Measurements from ENCODE around the gene PFN4.

Gene PFN4

GRCh38 chr2:24158131-24158530 is 35.0 kb upstream of the PFN4 start:
- H2BK15ac ChIP-seq (ENCODE audit: low read length) = no peak overlapping the region
- no peak overlapping the region for H3K14ac ChIP-seq (ENCODE audit: low read length)
- no peak overlapping the region for H2BK5ac ChIP-seq (ENCODE audit: low read length)
- H2BK120ac ChIP-seq (ENCODE audit: low read depth, low read length) = no peak overlapping the region
- H3K23ac ChIP-seq (ENCODE audit: low read depth, low read length, poor library complexity) = no peak overlapping the region
- no peak overlapping the region for H3K4me2 ChIP-seq (ENCODE audit: insufficient read depth, low read length, poor library complexity, severe bottlenecking)
- no peak for DNase-seq (ENCODE audit: low spot score)
- no peak overlapping the region for H3K27ac ChIP-seq (replicated peaks; ENCODE audit: low read length)
- no peak overlapping the region for H3K9ac ChIP-seq (ENCODE audit: low read depth, low read length, poor library complexity)
- no peak overlapping the region for H2BK12ac ChIP-seq (ENCODE audit: low read length)
- WGBS, 2 donors (ENCODE audit: extremely low coverage in 2 of 2, insufficient read length in 2 of 2, insufficient replicate concordance in 1 of 2) = no CpG with 5 or more reads among the region's 5 CpGs
- H4K8ac ChIP-seq (ENCODE audit: low read depth, low read length) = no peak overlapping the region
- H4K91ac ChIP-seq (ENCODE audit: low read depth, low read length, poor library complexity) = no peak overlapping the region
- H3K4ac ChIP-seq (ENCODE audit: low read length) = no peak overlapping the region
- H3K79me1 ChIP-seq (ENCODE audit: low read depth, low read length) = no peaks in the 10 kb centered on the region
- peaks cover 0 to 4% (median 0%) of the 10 kb centered on the region in 3 experiments for H3K27me3 ChIP-seq (ENCODE audit: control insufficient read depth in 3 of 3, insufficient read depth in 3 of 3, low read depth in 1 of 3, low read length in 3 of 3)
- no peak overlapping the region for H2AK5ac ChIP-seq (ENCODE audit: low read depth, low read length)
- no peak overlapping the region for H3K4me3 ChIP-seq (ENCODE audit: low read length in 2 of 2)
- no peak overlapping the region for H3K18ac ChIP-seq (ENCODE audit: low read length)
- H3K9me3 ChIP-seq (replicated peaks in 1 of 2; ENCODE audit: control insufficient read depth in 2 of 2, insufficient read depth in 1 of 2, low read depth in 1 of 2, low read length in 2 of 2) = peaks cover 0 to 12% of the 10 kb centered on the region in 2 donors
- H2AFZ ChIP-seq (ENCODE audit: low read length) = no peak overlapping the region
- H3K4me1 ChIP-seq (ENCODE audit: control insufficient read depth in 2 of 2, insufficient read depth in 1 of 2, low read depth in 1 of 2, low read length in 2 of 2) = no peaks in the 10 kb centered on the region
- H3K36me3 ChIP-seq (replicated peaks in 1 of 2; ENCODE audit: control insufficient read depth in 2 of 2, insufficient read depth in 2 of 2, low read length in 2 of 2) = no peaks in the 10 kb centered on the region

DNA sequence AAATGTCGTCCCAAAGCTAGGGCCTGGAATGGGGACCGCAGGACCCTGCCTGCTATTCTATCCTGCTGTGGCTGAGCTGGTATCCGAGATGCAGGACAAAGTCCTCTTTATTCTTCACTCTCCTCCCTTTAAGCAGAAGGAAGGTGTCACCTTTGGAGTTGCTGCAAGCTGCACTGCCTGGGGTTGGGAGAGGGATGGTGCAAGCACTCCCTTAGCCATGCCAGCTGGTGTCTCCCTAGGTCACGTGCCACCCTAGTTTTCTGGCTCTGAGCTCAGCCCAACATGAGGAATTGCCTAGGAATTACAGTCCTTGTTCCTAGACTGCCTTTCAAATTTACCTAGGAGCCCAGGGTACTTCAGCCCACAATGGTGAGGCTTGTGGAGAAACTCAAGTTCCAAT is 30.3 kb upstream of the PFN4 start:
- Histone ChIP-seq H3K18ac (ENCODE audit: low read length) (no peak overlapping the region), H4K8ac (ENCODE audit: low read depth, low read length) (no peak overlapping the region), H3K9me3 (replicated peaks in 1 of 2; ENCODE audit: control insufficient read depth in 2 of 2, insufficient read depth in 1 of 2, low read depth in 1 of 2, low read length in 2 of 2) (no peaks in the 10 kb centered on the region), H3K9ac (ENCODE audit: low read depth, low read length, poor library complexity) (no peak overlapping the region), H2BK5ac (ENCODE audit: low read length) (no peak overlapping the region), H2BK15ac (ENCODE audit: low read length) (no peak overlapping the region), H2BK12ac (ENCODE audit: low read length) (no peak overlapping the region), H3K4me2 (ENCODE audit: insufficient read depth, low read length, poor library complexity, severe bottlenecking) (no peak overlapping the region), H2BK120ac (ENCODE audit: low read depth, low read length) (no peak overlapping the region), H2AFZ (ENCODE audit: low read length) (no peak overlapping the region), H3K27ac (replicated peaks; ENCODE audit: low read length) (no peak overlapping the region), H3K79me1 (ENCODE audit: low read depth, low read length) (no peaks in the 10 kb centered on the region), H2AK5ac (ENCODE audit: low read depth, low read length) (no peak overlapping the region), H3K4ac (ENCODE audit: low read length) (no peak overlapping the region), H3K36me3 (replicated peaks in 1 of 2; ENCODE audit: control insufficient read depth in 2 of 2, insufficient read depth in 2 of 2, low read length in 2 of 2) (peaks cover 0 to 2% of the 10 kb centered on the region in 2 donors), H3K14ac (ENCODE audit: low read length) (no peak overlapping the region), H3K23ac (ENCODE audit: low read depth, low read length, poor library complexity) (no peak overlapping the region), H4K91ac (ENCODE audit: low read depth, low read length, poor library complexity) (no peak overlapping the region), H3K4me1 (ENCODE audit: control insufficient read depth in 2 of 2, insufficient read depth in 1 of 2, low read depth in 1 of 2, low read length in 2 of 2) (no peaks in the 10 kb centered on the region), H3K4me3 (ENCODE audit: low read length in 2 of 2) (no peak overlapping the region), H3K27me3 (ENCODE audit: control insufficient read depth in 3 of 3, insufficient read depth in 3 of 3, low read depth in 1 of 3, low read length in 3 of 3) (peaks cover 0 to 4% (median 0%) of the 10 kb centered on the region in 3 experiments)
- no peak for DNase-seq (ENCODE audit: low spot score)
- no CpG with 5 or more reads among the region's 4 CpGs for WGBS, 2 donors (ENCODE audit: extremely low coverage in 2 of 2, insufficient read length in 2 of 2, insufficient replicate concordance in 1 of 2)

- Histone ChIP-seq H3K9me3 (replicated peaks in 1 of 2; ENCODE audit: control insufficient read depth in 2 of 2, insufficient read depth in 1 of 2, low read depth in 1 of 2, low read length in 2 of 2) (peaks cover 0 to 4% of the 10 kb centered on the region in 2 donors), H3K27ac (replicated peaks; ENCODE audit: low read length) (no peak overlapping the region), H3K79me1 (ENCODE audit: low read depth, low read length) (no peaks in the 10 kb centered on the region), H2AK5ac (ENCODE audit: low read depth, low read length) (no peak overlapping the region), H3K18ac (ENCODE audit: low read length) (no peak overlapping the region), H2BK120ac (ENCODE audit: low read depth, low read length) (no peak overlapping the region), H3K23ac (ENCODE audit: low read depth, low read length, poor library complexity) (no peak overlapping the region), H3K14ac (ENCODE audit: low read length) (no peak overlapping the region), H4K91ac (ENCODE audit: low read depth, low read length, poor library complexity) (no peak overlapping the region), H3K4me1 (ENCODE audit: control insufficient read depth in 2 of 2, insufficient read depth in 1 of 2, low read depth in 1 of 2, low read length in 2 of 2) (no peaks in the 10 kb centered on the region), H2BK12ac (ENCODE audit: low read length) (no peak overlapping the region), H3K27me3 (ENCODE audit: control insufficient read depth in 3 of 3, insufficient read depth in 3 of 3, low read depth in 1 of 3, low read length in 3 of 3) (peaks cover 0 to 4% (median 0%) of the 10 kb centered on the region in 3 experiments), H3K36me3 (replicated peaks in 1 of 2; ENCODE audit: control insufficient read depth in 2 of 2, insufficient read depth in 2 of 2, low read length in 2 of 2) (peaks cover 0 to 5% of the 10 kb centered on the region in 2 donors), H4K8ac (ENCODE audit: low read depth, low read length) (no peak overlapping the region), H3K9ac (ENCODE audit: low read depth, low read length, poor library complexity) (no peak overlapping the region), H2BK15ac (ENCODE audit: low read length) (no peak overlapping the region), H3K4me3 (ENCODE audit: low read length in 2 of 2) (no peak overlapping the region), H2BK5ac (ENCODE audit: low read length) (no peak overlapping the region), H3K4me2 (ENCODE audit: insufficient read depth, low read length, poor library complexity, severe bottlenecking) (no peak overlapping the region), H2AFZ (ENCODE audit: low read length) (no peak overlapping the region), H3K4ac (ENCODE audit: low read length) (no peak overlapping the region)
- no peak for DNase-seq (ENCODE audit: low spot score)
- no CpG with 5 or more reads among the region's 5 CpGs for WGBS, 2 donors (ENCODE audit: extremely low coverage in 2 of 2, insufficient read length in 2 of 2, insufficient replicate concordance in 1 of 2)
Measured at GRCh38 chr2:24152413-24153197, 29.5 kb upstream of the PFN4 start.

DNA sequence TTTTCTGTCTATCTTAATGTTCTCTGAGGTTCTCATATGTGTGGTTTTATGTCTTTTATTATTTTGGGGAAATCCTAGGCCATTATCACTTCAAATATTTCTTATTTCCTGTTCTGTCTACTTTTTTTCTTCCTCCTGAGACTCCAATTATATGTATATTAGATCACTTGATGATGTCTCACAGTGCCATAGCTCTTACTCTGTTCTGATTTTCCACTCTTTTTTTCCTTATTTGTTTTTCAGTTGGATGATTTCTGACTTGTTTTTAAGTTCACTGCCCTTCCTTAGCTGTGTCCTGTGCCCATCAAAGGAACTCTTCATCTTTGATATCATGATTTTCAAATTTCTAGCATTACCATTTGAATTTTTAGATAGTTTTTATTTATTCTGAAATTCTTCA is 24.2 kb upstream of the PFN4 start:
- Histone ChIP-seq H3K4me2 (ENCODE audit: insufficient read depth, low read length, poor library complexity, severe bottlenecking) (no peak overlapping the region), H2BK15ac (ENCODE audit: low read length) (no peak overlapping the region), H3K36me3 (replicated peaks in 1 of 2; ENCODE audit: control insufficient read depth in 2 of 2, insufficient read depth in 2 of 2, low read length in 2 of 2) (peaks cover 0 to 17% of the 10 kb centered on the region in 2 donors), H3K4me3 (ENCODE audit: low read length in 2 of 2) (no peak overlapping the region), H3K27me3 (ENCODE audit: control insufficient read depth in 3 of 3, insufficient read depth in 3 of 3, low read depth in 1 of 3, low read length in 3 of 3) (no peaks in the 10 kb centered on the region), H3K9me3 (replicated peaks in 1 of 2; ENCODE audit: control insufficient read depth in 2 of 2, insufficient read depth in 1 of 2, low read depth in 1 of 2, low read length in 2 of 2) (peaks cover 0 to 11% of the 10 kb centered on the region in 2 donors), H4K8ac (ENCODE audit: low read depth, low read length) (no peak overlapping the region), H2AFZ (ENCODE audit: low read length) (no peak overlapping the region), H3K9ac (ENCODE audit: low read depth, low read length, poor library complexity) (no peak overlapping the region), H3K79me1 (ENCODE audit: low read depth, low read length) (peaks cover 3% of the 10 kb centered on the region), H3K14ac (ENCODE audit: low read length) (no peak overlapping the region), H2BK12ac (ENCODE audit: low read length) (no peak overlapping the region), H3K18ac (ENCODE audit: low read length) (no peak overlapping the region), H4K91ac (ENCODE audit: low read depth, low read length, poor library complexity) (no peak overlapping the region), H3K23ac (ENCODE audit: low read depth, low read length, poor library complexity) (no peak overlapping the region), H2BK120ac (ENCODE audit: low read depth, low read length) (no peak overlapping the region), H3K4me1 (ENCODE audit: control insufficient read depth in 2 of 2, insufficient read depth in 1 of 2, low read depth in 1 of 2, low read length in 2 of 2) (no peaks in the 10 kb centered on the region), H2BK5ac (ENCODE audit: low read length) (no peak overlapping the region), H2AK5ac (ENCODE audit: low read depth, low read length) (no peak overlapping the region), H3K4ac (ENCODE audit: low read length) (no peak overlapping the region), H3K27ac (replicated peaks; ENCODE audit: low read length) (no peak overlapping the region)
- no peak for DNase-seq (ENCODE audit: low spot score)
